B cell (primary cell): ENCODE data around the gene BCAR1. TPM values are rescaled to one million over a fixed set of nuclear protein-coding genes. Genes with fewer than 3 reads are reported as not detected.

Experiments used
- ATAC-seq: fragments of 200-7000 bp; cut with Tn5 transposase; one replicate; pipeline ENCODE4 v1.10.0; 2021; ENCODE audit warnings: low read depth, mild to moderate bottlenecking, moderate number of reproducible peaks, moderate library complexity
- CTCF ChIA-PET: fragments of 350-600 bp; sonication (Branson Sonifier 250); formaldehyde crosslinking; loops from one replicate; lab custom pipeline; 2021; ENCODE audit warnings: antibody characterized with exemption, inconsistent platforms; lab: Charles Lee
- POLR2A ChIA-PET: fragments of 350-600 bp; sonication (Branson Sonifier 250); formaldehyde crosslinking; loops from one replicate; lab custom pipeline; 2021; ENCODE audit warnings: antibody characterized with exemption; lab: Charles Lee
- DNase-seq: peaks from one replicate; pipeline ENCODE4 v3.0.0; 2013
- H2AFZ ChIP-seq: 2 replicates; pipeline ENCODE4 v1.6.1; 2012; ENCODE audit warnings: mild to moderate bottlenecking, low read depth, low read length; ENCODE audit not compliant: insufficient read depth, poor library complexity, severe bottlenecking
- H3K27ac ChIP-seq, 2 donors: 1 replicate in 1 of 2; 2 replicates in 1 of 2; pipeline ENCODE4 v1.5.1; 2012 to 2013; ENCODE audit warnings: low read length in 2 of 2, mild to moderate bottlenecking in 2 of 2, moderate library complexity in 1 of 2
- H3K27me3 ChIP-seq, 4 experiments: fragments of 200-600 bp in 1 of 4; sonication (generic) in 1 of 4; replicated peaks in 1 of 4; 1 replicate in 2 of 4; 2 replicates in 2 of 4; pipeline versions ENCODE4 v1.6.1 to v1.7.0; 2013 to 2016; ENCODE audit warnings: low read length in 3 of 4, mild to moderate bottlenecking in 2 of 4, mixed read lengths in 1 of 4, moderate library complexity in 1 of 4; ENCODE audit not compliant: insufficient read depth in 4 of 4, control insufficient read depth in 3 of 4; ENCODE audit errors: control extremely low read depth in 1 of 4
- H3K36me3 ChIP-seq, 2 experiments: replicated peaks in 1 of 2; 1 replicate in 1 of 2; 2 replicates in 1 of 2; pipeline versions ENCODE4 v1.6.1 to v1.7.1; 2013; ENCODE audit warnings: low read length in 1 of 2; ENCODE audit not compliant: insufficient read depth in 2 of 2, control insufficient read depth in 1 of 2; ENCODE audit errors: control extremely low read depth in 1 of 2, extremely low read depth in 1 of 2
- H3K4me1 ChIP-seq, 2 donors: fragments of 200-600 bp in 1 of 2; sonication (generic) in 1 of 2; 1 replicate in 1 of 2; 2 replicates in 1 of 2; pipeline versions ENCODE4 v1.5.1 to v1.6.1; 2013 to 2017; ENCODE audit warnings: low read length in 2 of 2; ENCODE audit not compliant: control insufficient read depth in 2 of 2, insufficient read depth in 2 of 2
- H3K4me2 ChIP-seq: replicated peaks from 2 replicates; pipeline ENCODE3; 2012; ENCODE audit warnings: mild to moderate bottlenecking, low read depth, low read length; ENCODE audit not compliant: poor library complexity, severe bottlenecking
- H3K4me3 ChIP-seq, 5 experiments: fragments of 200-600 bp in 1 of 5; sonication (generic) in 1 of 5; 1 replicate in 3 of 5; 2 replicates in 2 of 5; pipeline versions ENCODE4 v1.5.1 to v1.7.0; 2011 to 2016; ENCODE audit warnings: low read length in 4 of 5, mild to moderate bottlenecking in 4 of 5, low read depth in 2 of 5, control low read depth in 1 of 5, moderate library complexity in 1 of 5; ENCODE audit not compliant: insufficient read depth in 1 of 5; ENCODE audit errors: control extremely low read depth in 1 of 5, extremely low read depth in 1 of 5
- H3K79me2 ChIP-seq: fragments of 200-600 bp; sonication (generic); one replicate; pipeline ENCODE4 v1.6.0; 2016; ENCODE audit warnings: low read length; ENCODE audit not compliant: control insufficient read depth, insufficient read depth
- H3K9ac ChIP-seq: fragments of 200-600 bp; sonication (generic); 2 replicates; pipeline ENCODE4 v1.6.1; 2017; ENCODE audit warnings: mild to moderate bottlenecking, low read length, moderate library complexity
- H3K9me3 ChIP-seq, 3 donors: one replicate each; pipeline versions ENCODE4 v1.6.1 to v1.7.1; 2013; ENCODE audit warnings: low read length in 2 of 3; ENCODE audit not compliant: control insufficient read depth in 2 of 3, insufficient read depth in 1 of 3; ENCODE audit errors: control extremely low read depth in 1 of 3
- H4K20me1 ChIP-seq: 2 replicates; pipeline ENCODE4 v1.6.0; 2012; ENCODE audit warnings: mild to moderate bottlenecking, low read length; ENCODE audit not compliant: insufficient read depth, control insufficient read depth, poor library complexity, severe bottlenecking
- H3K27ac Mint-ChIP-seq: one replicate; pipeline ENCODE4 v1.8.0; 2021; ENCODE audit warnings: mixed read lengths
- H3K27me3 Mint-ChIP-seq: one replicate; pipeline ENCODE4 v1.8.0; 2021; ENCODE audit warnings: mixed read lengths
- H3K4me1 Mint-ChIP-seq: one replicate; pipeline ENCODE4 v1.8.0; 2021; ENCODE audit warnings: mixed read lengths
- H3K4me3 Mint-ChIP-seq: one replicate; pipeline ENCODE4 v1.8.0; 2021; ENCODE audit warnings: mixed read lengths
- H3K9me3 Mint-ChIP-seq: one replicate; pipeline ENCODE4 v1.8.0; 2022; ENCODE audit warnings: mixed read lengths; ENCODE audit not compliant: insufficient read depth
- CTCF ChIP-seq: fragments of 200-600 bp; IDR thresholded peaks from one replicate; pipeline ENCODE4 v1.8.0; 2022; ENCODE audit warnings: antibody characterized with exemption, mild to moderate bottlenecking
- EZH2 ChIP-seq: IDR thresholded peaks from 2 replicates; pipeline ENCODE4 v1.6.1; 2012; ENCODE audit warnings: borderline replicate concordance, low read depth, mild to moderate bottlenecking, moderate library complexity, low read length; ENCODE audit not compliant: insufficient read depth, poor library complexity, severe bottlenecking
- WGBS: methylation state at CpG from one replicate; pipeline ENCODE4 v1.1.5; 2013; ENCODE audit warnings: missing lambda C conversion rate; ENCODE audit not compliant: insufficient coverage; 5-methylcytosine and 5-hydroxymethylcytosine counted together
- intact Hi-C: fragments of 100-400 bp; cut with micrococcal nuclease; formaldehyde crosslinking; loops from one replicate; pipeline ENCODE4 v1.10.0; 2022
- polyA plus RNA-seq: library from polyadenylated mRNA; depleted of rRNA; stranded (reverse); fragments of >200 nt; gene quantifications from 2 replicates; pipeline ENCODE4 v1.2.3, GENCODE V29; 2012
- total RNA-seq, 2 donors: library from RNA; stranded (reverse); fragments of 120-200 nt in 1 of 2; gene quantifications; 1 replicate in 1 of 2; 2 replicates in 1 of 2; pipeline versions ENCODE4 v1.2.3 to v1.2.4, GENCODE V29; 2013 to 2022

BCAR1 gene
- total and polyA plus RNA-seq, 2 donors (not counting 1 experiment from before 2014, with no cell fraction given) = not detected

DNA sequence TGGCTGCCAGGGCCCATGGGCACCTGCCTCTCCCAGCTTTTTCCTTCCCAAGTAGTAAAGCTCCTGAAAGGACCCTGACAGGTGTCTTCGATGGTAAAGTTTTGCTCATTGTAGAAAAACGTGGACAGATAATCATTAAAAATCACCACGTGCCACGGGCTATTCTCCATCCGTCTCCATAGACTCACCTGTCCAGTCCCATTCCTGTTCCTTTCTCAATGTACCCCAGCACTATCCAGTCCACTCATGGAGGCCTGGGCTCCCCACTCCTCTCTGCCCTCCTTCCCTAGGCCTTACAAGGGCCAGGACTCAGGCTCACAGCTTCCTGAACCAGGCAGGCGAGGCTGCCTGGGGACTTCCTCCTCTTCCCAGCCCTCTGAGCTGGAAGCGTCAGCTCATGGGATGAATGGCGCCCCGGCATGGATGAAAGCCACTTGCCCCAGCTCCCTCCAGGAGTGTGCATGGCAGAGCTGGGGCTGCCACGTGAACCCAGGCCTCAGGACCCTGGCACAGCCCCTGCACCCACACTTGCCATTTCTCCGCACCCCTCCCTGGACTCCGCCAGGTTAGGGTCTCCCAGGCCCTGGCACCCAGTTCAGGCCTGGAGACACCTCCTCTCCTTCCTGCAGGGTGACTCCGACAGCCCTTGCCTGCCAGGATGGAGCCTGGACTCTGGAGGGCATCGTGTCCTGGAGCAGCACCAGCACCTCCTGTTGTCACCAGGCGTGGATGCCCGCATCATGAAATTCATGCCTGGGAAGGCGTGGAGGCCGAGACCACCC, 23.9 kb downstream of the BCAR1 start:
- Mint-ChIP-seq H3K4me1 (no peaks in the 10 kb centered on the region), H3K9me3 (no peaks in the 10 kb centered on the region), H3K27ac (no peak overlapping the region), H3K4me3 (no peak overlapping the region), H3K27me3 (peaks cover 35% of the 10 kb centered on the region)
- no peaks in the 10 kb centered on the region for H4K20me1 ChIP-seq
- H3K27me3 ChIP-seq = peaks cover 0 to 54% (median 7%) of the 10 kb centered on the region in 4 experiments
- no peak for DNase-seq
- H3K4me1 ChIP-seq = no peaks in the 10 kb centered on the region
- H3K9me3 ChIP-seq = peaks cover 0 to 8% (median 0%) of the 10 kb centered on the region in 3 donors
- no peak for ATAC-seq
- no peak overlapping the region for H3K9ac ChIP-seq
- ChIA-PET CTCF (interaction anchor here (0.6 to 1.6 kb wide), 3 partner anchors 28 to 166 kb away, joined by 3 to 4 read pairs (median 3); no protein-coding TSS in a partner anchor), POLR2A (no interaction called here)
- WGBS = 92% methylated on average over 16 of the region's 18 CpGs
- intact Hi-C loops = no loop called here
- H3K79me2 ChIP-seq = no peaks in the 10 kb centered on the region
- H2AFZ ChIP-seq = no peak overlapping the region
- no peaks in the 10 kb centered on the region for H3K36me3 ChIP-seq
- H3K4me3 ChIP-seq = no peak overlapping the region
- TF ChIP-seq CTCF (no peak), EZH2 (no peak)
- no peak overlapping the region for H3K4me2 ChIP-seq
- no peak overlapping the region for H3K27ac ChIP-seq
